Measurements from ENCODE around the gene RNF114.

- TF ChIP-seq POLR2AphosphoS5 (IDR thresholded peaks at IDR 0.05; ENCODE audit: insufficient read depth, low read depth, low read length) (no peak), CTCF (IDR thresholded peaks at IDR 0.05; ENCODE audit: extremely low read depth in 1 of 2, insufficient read depth in 1 of 2, low read depth in 1 of 2, low read length in 2 of 2) (no peak), EZH2 (IDR thresholded peaks at IDR 0.05; ENCODE audit: borderline replicate concordance, low read depth, low read length, severe bottlenecking) (no peak), POLR2A (IDR thresholded peaks at IDR 0.05; ENCODE audit: low read depth, low read length) (no peak), FOS (IDR thresholded peaks at IDR 0.05; ENCODE audit: borderline replicate concordance, insufficient read depth, low read length) (no peak)
- TF ChIP-seq, protein P1, sequence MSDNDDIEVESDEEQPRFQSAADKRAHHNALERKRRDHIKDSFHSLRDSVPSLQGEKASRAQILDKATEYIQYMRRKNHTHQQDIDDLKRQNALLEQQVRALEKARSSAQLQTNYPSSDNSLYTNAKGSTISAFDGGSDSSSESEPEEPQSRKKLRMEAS (IDR thresholded peaks at IDR 0.05; ENCODE audit: insufficient read depth, insufficient read length): no peak
These were observed 48.4 kb downstream of the RNF114 start for GRCh38 chr20:49984426-49985153.

Measured in endothelial cell of umbilical vein (primary cell).